OCI-LY7 (cell line): Measurements from ENCODE around the gene NHERF2.

ENCODE experiments used
- EZH2phosphoT487 ChIP-seq: fragments of 200-600 bp; sonication (generic); IDR thresholded peaks from 2 replicates; pipeline ENCODE4 v1.6.1; 2018; ENCODE audit warnings: low read depth, borderline replicate concordance, mild to moderate bottlenecking, mixed run types, antibody characterized with exemption, low read length, moderate library complexity, mixed read lengths
- TF ChIP-seq, protein P1 (sequence below): fragments of 200-600 bp; sonication (generic); conservative IDR thresholded peaks from 2 replicates; pipeline ENCODE4 v1.5.1; 2014; ENCODE audit warnings: mild to moderate bottlenecking, antibody characterized with exemption, low read length, moderate library complexity, mixed read lengths

DNA sequence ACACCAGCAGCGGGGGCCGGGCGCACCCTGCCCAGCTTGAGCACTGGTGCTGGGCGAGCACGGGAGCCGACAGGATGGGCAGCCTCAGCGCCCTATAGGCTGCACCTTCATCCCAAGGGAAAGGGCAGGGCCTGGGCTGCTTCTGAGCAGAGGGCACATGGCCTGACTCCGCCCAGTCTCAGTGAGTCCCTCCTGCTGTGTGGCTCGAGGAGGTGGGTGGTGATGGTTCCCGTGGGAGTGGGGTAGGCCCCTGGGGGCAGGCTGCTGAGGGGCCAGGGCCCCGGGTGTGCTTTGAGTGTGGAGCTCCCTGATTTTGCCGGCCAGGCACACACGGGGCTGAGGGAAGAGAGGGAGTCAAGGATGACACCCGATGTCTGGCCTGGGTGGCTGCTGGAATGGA, 59.0 kb downstream of the NHERF2 start:
- TF ChIP-seq, protein P1, sequence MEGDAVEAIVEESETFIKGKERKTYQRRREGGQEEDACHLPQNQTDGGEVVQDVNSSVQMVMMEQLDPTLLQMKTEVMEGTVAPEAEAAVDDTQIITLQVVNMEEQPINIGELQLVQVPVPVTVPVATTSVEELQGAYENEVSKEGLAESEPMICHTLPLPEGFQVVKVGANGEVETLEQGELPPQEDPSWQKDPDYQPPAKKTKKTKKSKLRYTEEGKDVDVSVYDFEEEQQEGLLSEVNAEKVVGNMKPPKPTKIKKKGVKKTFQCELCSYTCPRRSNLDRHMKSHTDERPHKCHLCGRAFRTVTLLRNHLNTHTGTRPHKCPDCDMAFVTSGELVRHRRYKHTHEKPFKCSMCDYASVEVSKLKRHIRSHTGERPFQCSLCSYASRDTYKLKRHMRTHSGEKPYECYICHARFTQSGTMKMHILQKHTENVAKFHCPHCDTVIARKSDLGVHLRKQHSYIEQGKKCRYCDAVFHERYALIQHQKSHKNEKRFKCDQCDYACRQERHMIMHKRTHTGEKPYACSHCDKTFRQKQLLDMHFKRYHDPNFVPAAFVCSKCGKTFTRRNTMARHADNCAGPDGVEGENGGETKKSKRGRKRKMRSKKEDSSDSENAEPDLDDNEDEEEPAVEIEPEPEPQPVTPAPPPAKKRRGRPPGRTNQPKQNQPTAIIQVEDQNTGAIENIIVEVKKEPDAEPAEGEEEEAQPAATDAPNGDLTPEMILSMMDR, result no peak
- TF ChIP-seq EZH2phosphoT487, result no peak
